LNCAP (cell line): ENCODE measurements around the gene CCL16.

Experiments used
- CTCF ChIP-seq: fragments of 450-650 bp; IDR thresholded peaks from 2 replicates; pipeline ENCODE4 v1.5.1; 2017; ENCODE audit warnings: mild to moderate bottlenecking

Gene CCL16

GRCh38 chr17:35948092-35948491, 33.2 kb downstream of the CCL16 start:
- no peak for TF ChIP-seq CTCF

- TF ChIP-seq CTCF, result peak; percentile 92
These were observed 34.1 kb downstream of the CCL16 start for GRCh38 chr17:35947156-35947585.

- no peak for TF ChIP-seq CTCF
These were observed 37.1 kb downstream of the CCL16 start for GRCh38 chr17:35944151-35944550.

GRCh38 chr17:35943537-35943936, 37.8 kb downstream of the CCL16 start, which contains the start of gene LYZL6:
Gene LYZL6, minus strand, starts transcription at chr17:35943713. Its CDS starts 4,357 bp downstream, at chr17:35939356.
- no peak for TF ChIP-seq CTCF

- TF ChIP-seq CTCF, result no peak
These were observed 38.6 kb downstream of the CCL16 start for GRCh38 chr17:35942588-35943186.

- TF ChIP-seq CTCF, result no peak
These were observed 45.2 kb downstream of the CCL16 start for GRCh38 chr17:35936063-35936462.

- no peak for TF ChIP-seq CTCF
These were observed 46.5 kb downstream of the CCL16 start for GRCh38 chr17:35934760-35935159.

GRCh38 chr17:35932586-35932985, 48.7 kb downstream of the CCL16 start:
- TF ChIP-seq CTCF, result no peak
